GM19238 (cell line): ENCODE data around the gene COPS9.

ENCODE experiments used
- DNase-seq: peaks from one replicate; pipeline ENCODE4 v3.0.0; 2011; ENCODE audit warnings: low spot score; ENCODE audit not compliant: insufficient read length

The COPS9 gene

GRCh38 chr2:240136013-240136670 lies at the start of gene COPS9:
TSS of gene COPS9 (minus strand) at chr2:240136305. CDS start at chr2:240136284, 21 bp downstream.
- DNase-seq, result peak; percentile 95

GRCh38 chr2:240184656-240185055 lies 48.6 kb upstream of the COPS9 start:
- DNase-seq, result no peak

GRCh38 chr2:240183875-240184590 lies 47.9 kb upstream of the COPS9 start:
- no peak for DNase-seq

GRCh38 chr2:240183006-240183874 lies 47.1 kb upstream of the COPS9 start:
- no peak for DNase-seq

GRCh38 chr2:240182476-240182875 lies 46.4 kb upstream of the COPS9 start:
- no peak for DNase-seq

- no peak for DNase-seq
These were observed 45.9 kb upstream of the COPS9 start for GRCh38 chr2:240182001-240182400.

GRCh38 chr2:240179941-240180666 lies 44.0 kb upstream of the COPS9 start:
- DNase-seq, result no peak

GRCh38 chr2:240179186-240179815 lies 43.2 kb upstream of the COPS9 start:
- DNase-seq, result no peak

GRCh38 chr2:240178564-240178963 lies 42.5 kb upstream of the COPS9 start:
- DNase-seq, result no peak

- DNase-seq, result no peak
These were observed 38.4 kb upstream of the COPS9 start for GRCh38 chr2:240174496-240174895.

GRCh38 chr2:240172071-240172895 lies 36.2 kb upstream of the COPS9 start:
- no peak for DNase-seq

- DNase-seq, result no peak
These were observed 34.8 kb upstream of the COPS9 start for GRCh38 chr2:240170883-240171282.

- DNase-seq, result no peak
These were observed 34.2 kb upstream of the COPS9 start for GRCh38 chr2:240170354-240170735.

GRCh38 chr2:240169486-240170353 lies 33.6 kb upstream of the COPS9 start:
- no peak for DNase-seq

- DNase-seq, result no peak
These were observed 32.6 kb upstream of the COPS9 start for GRCh38 chr2:240168546-240169361.

GRCh38 chr2:240168041-240168440 lies 31.9 kb upstream of the COPS9 start:
- DNase-seq, result no peak

GRCh38 chr2:240167588-240167880 lies 31.4 kb upstream of the COPS9 start:
- DNase-seq, result no peak

- no peak for DNase-seq
These were observed 30.9 kb upstream of the COPS9 start for GRCh38 chr2:240166761-240167587.
